ENCODE results near the gene XDH.

XDH gene

GRCh38 chr2:31387850-31388249 lies 26.7 kb downstream of the XDH start:
- no peak overlapping the region for H2AFZ ChIP-seq (ENCODE audit: low read length)
- H3K27ac ChIP-seq (ENCODE audit: low read depth, low read length, poor library complexity, severe bottlenecking), result no peak overlapping the region
- H3K4me2 ChIP-seq (ENCODE audit: low read length), result no peak overlapping the region
- no peaks in the 10 kb centered on the region for H3K36me3 ChIP-seq (ENCODE audit: insufficient read depth, low read length)
- no peaks in the 10 kb centered on the region for H4K20me1 ChIP-seq (ENCODE audit: insufficient read depth, low read length)
- no peaks in the 10 kb centered on the region for H3K9me2 ChIP-seq (ENCODE audit: low read depth, low read length)
- no peaks in the 10 kb centered on the region for H3K4me1 ChIP-seq (ENCODE audit: insufficient read depth, low read length, severe bottlenecking)
- H3K4me3 ChIP-seq (ENCODE audit: low read depth, low read length, poor library complexity, severe bottlenecking), result no peak overlapping the region
- no peaks in the 10 kb centered on the region for H3F3A ChIP-seq (ENCODE audit: insufficient read depth, low read length)
- no peaks in the 10 kb centered on the region for H3K27me3 ChIP-seq (ENCODE audit: insufficient read depth, low read length)
- H3K9ac ChIP-seq (ENCODE audit: low read length), result no peak overlapping the region
- H3K79me2 ChIP-seq (ENCODE audit: insufficient read depth, low read length), result no peaks in the 10 kb centered on the region
- TF ChIP-seq CTCF (IDR thresholded peaks at IDR 0.05; ENCODE audit: low read length) (no peak), EZH2 (IDR thresholded peaks at IDR 0.05; ENCODE audit: borderline replicate concordance, low read length) (no peak)
- no peaks in the 10 kb centered on the region for H3K9me3 ChIP-seq (ENCODE audit: low read length)

GRCh38 chr2:31386648-31387047 lies 27.9 kb downstream of the XDH start:
- H2AFZ ChIP-seq (ENCODE audit: low read length), result no peak overlapping the region

DNA sequence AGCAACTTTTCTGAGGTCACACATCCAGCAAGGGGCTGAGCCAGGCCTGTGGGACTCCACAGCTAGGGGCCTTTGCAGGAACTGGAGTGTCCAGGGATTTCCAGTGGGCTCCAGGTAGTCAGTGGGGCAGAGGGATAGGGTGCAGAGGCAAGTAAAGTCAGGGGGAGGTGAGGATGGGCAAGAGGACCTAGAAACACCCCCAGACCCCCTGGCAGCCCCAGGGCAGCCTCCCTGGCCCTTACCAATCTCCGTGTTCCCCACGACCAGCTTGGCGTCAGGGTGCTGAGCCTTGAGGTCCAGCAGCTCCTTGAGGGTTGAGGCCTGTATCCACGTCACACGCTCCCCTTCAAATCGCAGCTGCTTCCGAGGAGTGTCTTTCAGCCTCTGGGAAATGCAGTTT lies 28.4 kb downstream of the XDH start:
- H3K36me3 ChIP-seq (ENCODE audit: insufficient read depth, low read length), result no peaks in the 10 kb centered on the region
- no peak overlapping the region for H3K27ac ChIP-seq (ENCODE audit: low read depth, low read length, poor library complexity, severe bottlenecking)
- no peaks in the 10 kb centered on the region for H3F3A ChIP-seq (ENCODE audit: insufficient read depth, low read length)
- H4K20me1 ChIP-seq (ENCODE audit: insufficient read depth, low read length), result no peaks in the 10 kb centered on the region
- H3K9ac ChIP-seq (ENCODE audit: low read length), result no peak overlapping the region
- H3K27me3 ChIP-seq (ENCODE audit: insufficient read depth, low read length), result no peaks in the 10 kb centered on the region
- no peaks in the 10 kb centered on the region for H3K9me3 ChIP-seq (ENCODE audit: low read length)
- H3K4me1 ChIP-seq (ENCODE audit: insufficient read depth, low read length, severe bottlenecking), result no peaks in the 10 kb centered on the region
- no peak overlapping the region for H2AFZ ChIP-seq (ENCODE audit: low read length)
- TF ChIP-seq CTCF (IDR thresholded peaks at IDR 0.05; ENCODE audit: low read length) (no peak), EZH2 (IDR thresholded peaks at IDR 0.05; ENCODE audit: borderline replicate concordance, low read length) (no peak)
- H3K4me3 ChIP-seq (ENCODE audit: low read depth, low read length, poor library complexity, severe bottlenecking), result no peak overlapping the region
- H3K79me2 ChIP-seq (ENCODE audit: insufficient read depth, low read length), result no peaks in the 10 kb centered on the region
- H3K4me2 ChIP-seq (ENCODE audit: low read length), result no peak overlapping the region
- no peaks in the 10 kb centered on the region for H3K9me2 ChIP-seq (ENCODE audit: low read depth, low read length)

More at GRCh38 chr2:31386648-31387047, 27.9 kb downstream of the XDH start:
- Histone ChIP-seq H4K20me1 (ENCODE audit: insufficient read depth, low read length) (no peaks in the 10 kb centered on the region), H3K9me2 (ENCODE audit: low read depth, low read length) (no peaks in the 10 kb centered on the region), H3K4me1 (ENCODE audit: insufficient read depth, low read length, severe bottlenecking) (no peaks in the 10 kb centered on the region), H3K4me2 (ENCODE audit: low read length) (no peak overlapping the region), H3K36me3 (ENCODE audit: insufficient read depth, low read length) (no peaks in the 10 kb centered on the region), H3K27ac (ENCODE audit: low read depth, low read length, poor library complexity, severe bottlenecking) (no peak overlapping the region), H3K9ac (ENCODE audit: low read length) (no peak overlapping the region), H3K4me3 (ENCODE audit: low read depth, low read length, poor library complexity, severe bottlenecking) (no peak overlapping the region), H3K27me3 (ENCODE audit: insufficient read depth, low read length) (no peaks in the 10 kb centered on the region), H3F3A (ENCODE audit: insufficient read depth, low read length) (no peaks in the 10 kb centered on the region), H3K79me2 (ENCODE audit: insufficient read depth, low read length) (no peaks in the 10 kb centered on the region), H3K9me3 (ENCODE audit: low read length) (no peaks in the 10 kb centered on the region)
- TF ChIP-seq EZH2 (IDR thresholded peaks at IDR 0.05; ENCODE audit: borderline replicate concordance, low read length), result no peak
- no peak for TF ChIP-seq CTCF (IDR thresholded peaks at IDR 0.05; ENCODE audit: low read length)
